T-helper 17 cell (primary cell): Measurements from ENCODE around the gene PLOD1. TPM values are rescaled to one million over a fixed set of nuclear protein-coding genes. Genes with fewer than 3 reads are reported as not detected.
"Not testable (repeated sequence)": the region's sequence is repeated elsewhere in the genome, so short reads cannot be mapped to it uniquely, and the experiment has no call there.

Experiments
- ATAC-seq: fragments of 150-1000 bp; cut with Tn5 transposase; 2 replicates; pipeline ENCODE4 v1.10.0; 2021; ENCODE audit warnings: mild to moderate bottlenecking, moderate library complexity
- DNase-seq, 3 donors: peaks; one replicate each; pipeline versions ENCODE4 v3.0.0 to v3.0.0-alpha.2; 2020 to 2021
- H3K9me3 ChIP-seq: one replicate; pipeline ENCODE4 v1.7.0; 2013; ENCODE audit warnings: low read length, mild to moderate bottlenecking; ENCODE audit not compliant: control insufficient read depth, poor library complexity, severe bottlenecking
- H3K27ac Mint-ChIP-seq: one replicate; pipeline ENCODE4 v1.8.0; 2022; ENCODE audit warnings: mild to moderate bottlenecking, moderate library complexity, mixed read lengths
- H3K27me3 Mint-ChIP-seq: one replicate; pipeline ENCODE4 v1.8.0; 2022; ENCODE audit warnings: mixed read lengths
- H3K36me3 Mint-ChIP-seq: one replicate; pipeline ENCODE4 v1.8.0; 2022; ENCODE audit warnings: low read depth, mixed read lengths
- H3K4me1 Mint-ChIP-seq: one replicate; pipeline ENCODE4 v1.8.0; 2022; ENCODE audit warnings: mild to moderate bottlenecking, mixed read lengths
- H3K4me3 Mint-ChIP-seq: one replicate; pipeline ENCODE4 v1.8.0; 2022; ENCODE audit warnings: mild to moderate bottlenecking, moderate library complexity, mixed read lengths
- total RNA-seq, 4 donors: library from RNA in 2 of 4; stranded (reverse) in 2 of 4; gene quantifications; one replicate each; pipeline ENCODE4 v1.2.3 and lab custom pipeline; 2022 to 2026

The PLOD1 gene
- total RNA-seq (1 to 10 TPM; 2.8 to 3.0 TPM), total RNA-seq (lab: John Stamatoyannopoulos, UW) (3.4 to 5.1 reads per million in 2 donors)

- DNase-seq (peak; percentile 63 to 85 (median 81)), ATAC-seq (peak; percentile 100)
- H3K36me3 Mint-ChIP-seq = no peaks in the 10 kb centered on the region
- no peaks in the 10 kb centered on the region for H3K27me3 Mint-ChIP-seq
- no peaks in the 10 kb centered on the region for H3K9me3 ChIP-seq
- H3K4me3 Mint-ChIP-seq = peak within 1 kb of the TSS; percentile 83
- H3K4me1 Mint-ChIP-seq = peaks cover 3% of the 10 kb centered on the region
- H3K27ac Mint-ChIP-seq = no peak within 1 kb of the TSS
Observed at GRCh38 chr1:11934302-11935056, at the start of gene PLOD1. Gene PLOD1 (plus strand): TSS chr1:11934717. CDS start chr1:11934780, 63 bp downstream.

GRCh38 chr1:11885916-11886315 lies 48.6 kb upstream of the PLOD1 start:
- Mint-ChIP-seq H3K4me1 (peaks cover 5% of the 10 kb centered on the region), H3K36me3 (no peaks in the 10 kb centered on the region), H3K27me3 (peaks cover 39% of the 10 kb centered on the region), H3K4me3 (no peak overlapping the region), H3K27ac (no peak overlapping the region)
- ATAC-seq (no peak), DNase-seq (no peak)
- H3K9me3 ChIP-seq = no peaks in the 10 kb centered on the region

DNA sequence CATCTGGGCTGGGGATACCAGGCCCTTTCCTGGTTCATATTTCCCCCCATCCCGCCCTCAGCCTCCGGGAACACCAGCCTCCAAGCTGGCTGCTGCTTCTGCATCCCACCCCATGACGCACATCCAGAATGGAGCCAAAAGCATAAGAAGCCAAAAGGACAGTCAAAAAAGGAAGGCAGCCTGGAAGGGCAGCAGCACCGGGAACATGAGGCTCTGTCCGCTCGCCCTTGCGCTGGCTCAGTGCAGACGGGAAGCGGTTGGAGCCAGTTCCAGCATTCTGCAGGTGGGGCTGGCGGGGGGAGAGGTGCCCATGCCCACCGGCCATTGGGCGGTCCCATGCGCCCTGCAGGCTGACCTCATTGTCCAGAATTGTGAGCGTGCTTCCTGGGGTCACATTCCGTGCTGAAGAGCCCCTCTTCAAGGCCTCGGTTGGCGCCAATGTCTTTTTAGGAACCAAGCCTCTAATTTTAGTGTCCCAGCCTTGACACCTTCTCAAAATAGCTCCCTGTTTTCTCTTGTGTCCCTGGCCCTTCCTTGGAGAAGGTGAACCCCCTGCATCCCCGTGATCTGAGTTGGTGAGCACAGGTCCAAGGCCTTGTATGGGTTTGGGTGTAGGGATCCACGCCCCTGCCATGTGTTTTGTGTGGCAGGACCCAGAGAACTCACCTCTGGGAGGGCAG lies 47.4 kb upstream of the PLOD1 start:
- ATAC-seq (no peak), DNase-seq (no peak)
- H3K4me3 Mint-ChIP-seq = no peak overlapping the region
- H3K36me3 Mint-ChIP-seq = no peaks in the 10 kb centered on the region
- no peaks in the 10 kb centered on the region for H3K9me3 ChIP-seq
- H3K27ac Mint-ChIP-seq = no peak overlapping the region
- H3K27me3 Mint-ChIP-seq = peaks cover 37% of the 10 kb centered on the region
- H3K4me1 Mint-ChIP-seq = peaks cover 5% of the 10 kb centered on the region

GRCh38 chr1:11887666-11888007 lies 46.9 kb upstream of the PLOD1 start:
- Mint-ChIP-seq H3K4me3 (no peak overlapping the region), H3K4me1 (peaks cover 5% of the 10 kb centered on the region), H3K27ac (no peak overlapping the region), H3K36me3 (no peaks in the 10 kb centered on the region), H3K27me3 (peaks cover 38% of the 10 kb centered on the region)
- ATAC-seq (no peak), DNase-seq (no peak)
- H3K9me3 ChIP-seq = no peaks in the 10 kb centered on the region

- H3K4me1 Mint-ChIP-seq = peaks cover 5% of the 10 kb centered on the region
- no peak overlapping the region for H3K4me3 Mint-ChIP-seq
- DNase-seq = no peak
- ATAC-seq = no peak
- no peaks in the 10 kb centered on the region for H3K36me3 Mint-ChIP-seq
- peaks cover 39% of the 10 kb centered on the region for H3K27me3 Mint-ChIP-seq
- H3K9me3 ChIP-seq = no peaks in the 10 kb centered on the region
- H3K27ac Mint-ChIP-seq = no peak overlapping the region
Observed at GRCh38 chr1:11888206-11888876, 46.2 kb upstream of the PLOD1 start.

GRCh38 chr1:11888877-11889208 lies 45.7 kb upstream of the PLOD1 start:
- no peak overlapping the region for H3K27ac Mint-ChIP-seq
- no peaks in the 10 kb centered on the region for H3K36me3 Mint-ChIP-seq
- H3K4me1 Mint-ChIP-seq = peaks cover 5% of the 10 kb centered on the region
- peaks cover 44% of the 10 kb centered on the region for H3K27me3 Mint-ChIP-seq
- H3K9me3 ChIP-seq = no peaks in the 10 kb centered on the region
- ATAC-seq = no peak
- no peak for DNase-seq
- no peak overlapping the region for H3K4me3 Mint-ChIP-seq

DNA sequence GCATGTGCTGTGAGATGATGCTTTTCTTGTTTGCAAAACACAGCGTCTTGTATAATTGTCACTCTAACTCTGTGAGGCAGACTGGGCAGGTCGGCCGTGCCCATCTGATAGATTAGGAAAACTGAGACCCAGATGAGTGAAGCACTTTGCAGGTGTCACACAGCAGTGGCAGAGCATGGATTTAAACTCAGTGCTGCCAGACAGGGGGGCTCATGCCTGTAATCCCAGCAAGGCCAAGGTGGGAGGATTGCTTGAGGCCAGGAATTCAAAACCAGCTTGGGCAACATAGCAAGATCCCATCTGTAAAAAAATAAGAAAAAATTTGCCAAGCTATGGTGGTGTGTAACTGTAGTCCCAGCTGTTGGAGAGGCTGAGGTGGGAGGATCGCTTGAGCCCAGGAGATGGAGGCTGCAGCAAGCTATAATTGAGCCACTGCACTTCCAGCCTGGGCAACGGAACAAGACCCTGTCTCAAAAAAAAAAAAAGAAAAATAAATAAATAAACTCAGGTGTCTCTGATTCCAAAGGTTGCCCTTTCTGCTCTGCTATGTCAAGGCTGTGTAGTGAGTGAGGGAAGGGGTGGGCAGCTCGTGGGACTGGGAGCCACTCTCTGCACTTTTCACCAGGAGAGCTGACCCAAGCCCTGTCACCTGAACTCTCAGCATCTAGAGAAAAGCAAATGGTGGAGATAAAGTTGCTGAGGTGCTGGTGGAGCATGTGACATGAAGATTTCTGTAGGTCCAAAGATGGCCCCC lies 42.9 kb upstream of the PLOD1 start:
- ATAC-seq = no peak
- Mint-ChIP-seq H3K4me3 (no peak overlapping the region), H3K27me3 (peaks cover 48% of the 10 kb centered on the region), H3K4me1 (peaks cover 3% of the 10 kb centered on the region), H3K27ac (no peak overlapping the region), H3K36me3 (peaks cover 2% of the 10 kb centered on the region)
- DNase-seq = no peak
- no peaks in the 10 kb centered on the region for H3K9me3 ChIP-seq

GRCh38 chr1:11893907-11894251 lies 40.6 kb upstream of the PLOD1 start:
- no peaks in the 10 kb centered on the region for H3K9me3 ChIP-seq
- no peak overlapping the region for H3K4me3 Mint-ChIP-seq
- H3K27me3 Mint-ChIP-seq = peaks cover 52% of the 10 kb centered on the region
- peaks cover 2% of the 10 kb centered on the region for H3K36me3 Mint-ChIP-seq
- ATAC-seq = peak; percentile 85
- H3K27ac Mint-ChIP-seq = no peak overlapping the region
- peaks cover 3% of the 10 kb centered on the region for H3K4me1 Mint-ChIP-seq
- DNase-seq = peak; percentile 57 to 68 (median 60)

DNA sequence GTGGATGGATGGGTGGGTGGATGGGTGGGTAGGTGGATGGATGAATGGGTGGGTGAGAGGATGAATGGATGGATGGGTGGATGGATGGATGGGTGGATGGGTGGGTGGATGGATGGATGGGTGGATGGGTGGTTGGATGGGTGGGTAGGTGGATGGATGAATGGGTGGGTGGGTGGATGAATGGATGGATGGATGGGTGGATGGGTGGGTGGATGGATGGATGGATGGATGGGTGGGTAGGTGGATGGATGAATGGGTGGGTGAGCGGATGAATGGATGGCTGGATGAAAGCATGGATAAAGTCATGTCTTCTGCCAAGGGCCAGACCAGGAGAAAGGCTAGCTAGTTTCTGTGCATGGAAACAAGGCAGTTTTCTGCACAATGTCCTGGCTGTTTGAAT lies 40.0 kb upstream of the PLOD1 start:
- H3K4me1 Mint-ChIP-seq, H3K4me3 Mint-ChIP-seq, ATAC-seq, H3K36me3 Mint-ChIP-seq, H3K9me3 ChIP-seq, H3K27ac Mint-ChIP-seq, DNase-seq: not testable (repeated sequence)
- H3K27me3 Mint-ChIP-seq = peaks cover 59% of the 10 kb centered on the region

DNA sequence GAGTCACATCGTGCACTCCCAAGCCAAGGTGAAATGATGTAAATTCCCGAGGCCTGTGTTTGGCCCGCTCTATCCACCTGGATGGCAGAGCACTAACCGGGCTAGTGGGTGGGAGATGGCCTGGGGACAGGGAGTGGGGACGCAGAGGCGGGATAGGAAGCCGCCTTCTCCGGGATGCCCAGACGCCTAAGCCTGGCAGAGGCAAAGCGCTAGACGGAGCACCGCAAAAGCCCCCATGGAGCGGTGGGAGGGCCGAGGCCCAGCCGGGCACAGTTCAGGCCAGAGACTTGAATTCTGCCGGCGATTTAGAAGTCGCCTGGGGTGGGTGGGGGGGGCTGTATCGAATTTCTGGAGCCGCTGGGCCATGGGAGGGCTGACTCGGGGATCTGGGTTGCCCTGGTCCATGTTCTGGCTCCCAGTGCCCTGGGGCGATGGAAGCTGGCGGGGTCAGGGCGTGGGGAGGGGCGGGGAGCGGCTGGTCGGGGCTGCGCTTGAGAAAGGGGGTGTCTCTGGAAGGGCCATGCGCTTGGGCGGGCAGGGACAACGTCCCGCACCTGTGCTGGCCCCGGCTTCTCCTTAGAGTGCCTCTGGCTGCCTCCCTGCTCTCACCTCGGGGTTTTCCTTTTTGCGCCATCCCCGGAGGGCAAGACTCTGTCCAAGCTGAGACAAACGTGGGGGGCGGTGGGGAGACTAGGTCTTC lies 36.3 kb upstream of the PLOD1 start:
- H3K27ac Mint-ChIP-seq = no peak overlapping the region
- no peaks in the 10 kb centered on the region for H3K9me3 ChIP-seq
- H3K4me3 Mint-ChIP-seq = no peak overlapping the region
- peaks cover 58% of the 10 kb centered on the region for H3K27me3 Mint-ChIP-seq
- no peak for DNase-seq
- peaks cover 3% of the 10 kb centered on the region for H3K4me1 Mint-ChIP-seq
- H3K36me3 Mint-ChIP-seq = peaks cover 4% of the 10 kb centered on the region
- ATAC-seq = no peak

GRCh38 chr1:11898831-11899467 lies 35.6 kb upstream of the PLOD1 start:
- Mint-ChIP-seq H3K4me1 (peaks cover 2% of the 10 kb centered on the region), H3K27me3 (peaks cover 51% of the 10 kb centered on the region), H3K4me3 (no peak overlapping the region), H3K36me3 (peaks cover 3% of the 10 kb centered on the region), H3K27ac (no peak overlapping the region)
- H3K9me3 ChIP-seq = no peaks in the 10 kb centered on the region
- DNase-seq (no peak), ATAC-seq (no peak)

DNA sequence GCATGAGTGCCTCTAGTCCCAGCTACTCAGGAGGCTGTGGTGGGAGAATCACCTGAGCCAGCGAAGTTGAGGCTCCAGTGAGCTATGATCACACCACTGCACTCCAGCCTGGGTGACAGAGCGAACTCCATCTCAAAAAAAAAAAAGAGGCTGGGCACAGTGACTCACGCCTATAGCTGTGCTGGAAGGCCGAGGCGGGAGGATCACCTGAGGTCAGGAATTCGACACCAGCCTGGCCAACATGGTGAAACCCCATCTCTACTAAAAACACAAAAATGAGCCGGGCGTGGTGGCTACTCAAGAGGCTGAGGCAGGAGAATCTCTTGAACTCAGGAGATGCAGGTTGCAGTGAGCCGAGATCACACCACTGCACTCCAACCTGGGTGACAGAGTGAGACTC lies 33.1 kb upstream of the PLOD1 start:
- ATAC-seq, H3K4me1 Mint-ChIP-seq, DNase-seq, H3K27ac Mint-ChIP-seq, H3K4me3 Mint-ChIP-seq, H3K36me3 Mint-ChIP-seq, H3K9me3 ChIP-seq: not testable (repeated sequence)
- H3K27me3 Mint-ChIP-seq = peaks cover 42% of the 10 kb centered on the region
